SU-DHL-6 (cell line): Measurements from ENCODE around the gene REXO2.

Experiments used
- H2AFZ ChIP-seq: fragments of 200-600 bp; sonication (generic); 2 replicates; pipeline ENCODE4 v1.6.1; 2014; ENCODE audit warnings: low read depth, mild to moderate bottlenecking, moderate library complexity, mixed read lengths, antibody characterized with exemption, low read length; ENCODE audit not compliant: severe bottlenecking
- H3F3A ChIP-seq: fragments of 200-600 bp; shearing (Covaris generic); 2 replicates; pipeline ENCODE4 v1.6.0; 2016; ENCODE audit warnings: antibody characterized with exemption, mild to moderate bottlenecking; ENCODE audit not compliant: insufficient read depth
- H3K27ac ChIP-seq: fragments of 200-600 bp; sonication (generic); 2 replicates; pipeline ENCODE4 v1.5.1; 2016; ENCODE audit warnings: low read depth, mild to moderate bottlenecking, low read length, moderate library complexity, mixed read lengths
- H3K27me3 ChIP-seq: fragments of 200-600 bp; sonication (generic), shearing (Covaris generic); 2 replicates; pipeline ENCODE4 v1.6.0; 2014; ENCODE audit warnings: mild to moderate bottlenecking, low read length
- H3K36me3 ChIP-seq: fragments of 200-600 bp; sonication (generic); 2 replicates; pipeline ENCODE4 v1.6.1; 2014; ENCODE audit warnings: mild to moderate bottlenecking, low read length, mixed read lengths
- H3K4me2 ChIP-seq: fragments of 300-600, 200-600 bp; shearing (Covaris generic), sonication (generic); 2 replicates; pipeline ENCODE4 v1.6.0; 2014; ENCODE audit warnings: low read length, low read depth, mild to moderate bottlenecking; ENCODE audit not compliant: poor library complexity, severe bottlenecking
- H3K4me3 ChIP-seq: fragments of 200-600 bp; sonication (generic); 2 replicates; pipeline ENCODE4 v1.5.1; 2014; ENCODE audit warnings: antibody characterized with exemption, low read length, mild to moderate bottlenecking, mixed read lengths; ENCODE audit not compliant: insufficient read depth, poor library complexity, severe bottlenecking
- H3K79me2 ChIP-seq: fragments of 200-600 bp; sonication (generic); 2 replicates; pipeline ENCODE4 v1.6.1; 2014; ENCODE audit warnings: mild to moderate bottlenecking, low read length, moderate library complexity; ENCODE audit not compliant: insufficient read depth
- H3K9ac ChIP-seq: fragments of 200-600 bp; sonication (generic); 2 replicates; pipeline ENCODE4 v1.7.0; 2014; ENCODE audit warnings: mild to moderate bottlenecking, low read length
- H3K9me2 ChIP-seq: fragments of 200-600 bp; sonication (generic); replicated peaks from 2 replicates; pipeline ENCODE4 v1.6.1; 2014; ENCODE audit warnings: low read length; ENCODE audit not compliant: insufficient read depth
- H3K9me3 ChIP-seq: fragments of 200-600 bp; sonication (generic); 2 replicates; pipeline ENCODE4 v1.6.1; 2014; ENCODE audit warnings: low read length, mixed read lengths; ENCODE audit not compliant: insufficient read depth
- H4K20me1 ChIP-seq: fragments of 200-600 bp; sonication (generic); 2 replicates; pipeline ENCODE4 v1.6.1; 2014; ENCODE audit warnings: low read depth, mild to moderate bottlenecking, antibody characterized with exemption, low read length, moderate library complexity, mixed read lengths
- EZH2phosphoT487 ChIP-seq: fragments of 200-600 bp; sonication (generic), shearing (Covaris generic); conservative IDR thresholded peaks from 2 replicates; pipeline ENCODE4 v1.6.1; 2018; ENCODE audit warnings: mild to moderate bottlenecking, antibody characterized with exemption, low read length, moderate library complexity, mixed read lengths
- TF ChIP-seq, protein P1 (sequence below): fragments of 200-600 bp; sonication (generic); IDR thresholded peaks from one replicate; pipeline ENCODE4 v1.5.1; 2017; ENCODE audit warnings: antibody characterized with exemption, mild to moderate bottlenecking, low read length, moderate library complexity; ENCODE audit not compliant: insufficient read depth, poor library complexity, severe bottlenecking

Gene REXO2

DNA sequence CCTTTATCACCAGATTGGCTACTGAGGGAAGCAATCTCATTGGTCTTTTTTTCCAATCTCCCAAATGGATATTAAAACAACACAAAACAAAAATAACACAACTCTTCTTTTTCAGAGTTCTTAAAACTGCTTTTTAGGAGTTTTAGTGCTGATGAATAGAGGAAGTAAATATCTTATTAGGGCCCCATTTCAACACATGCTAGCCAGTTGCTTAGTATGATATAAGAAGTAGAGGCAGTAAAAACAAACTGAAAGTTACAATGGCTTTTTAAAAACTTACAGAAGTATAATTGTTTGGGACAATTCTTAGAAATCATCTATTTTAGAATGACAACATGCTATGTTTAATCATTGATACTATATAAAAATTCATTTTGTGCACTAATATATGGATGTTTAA, 42.4 kb upstream of the REXO2 start:
- Histone ChIP-seq H4K20me1 (no peaks in the 10 kb centered on the region), H3K4me3 (no peak overlapping the region), H3K27me3 (no peaks in the 10 kb centered on the region), H3K9ac (no peak overlapping the region), H3K36me3 (no peaks in the 10 kb centered on the region), H3K9me2 (no peaks in the 10 kb centered on the region), H3F3A (no peaks in the 10 kb centered on the region), H3K4me2 (no peak overlapping the region), H2AFZ (no peak overlapping the region), H3K9me3 (no peaks in the 10 kb centered on the region), H3K79me2 (peaks cover 29% of the 10 kb centered on the region), H3K27ac (no peak overlapping the region)
- TF ChIP-seq EZH2phosphoT487, result no peak
- TF ChIP-seq, protein P1, sequence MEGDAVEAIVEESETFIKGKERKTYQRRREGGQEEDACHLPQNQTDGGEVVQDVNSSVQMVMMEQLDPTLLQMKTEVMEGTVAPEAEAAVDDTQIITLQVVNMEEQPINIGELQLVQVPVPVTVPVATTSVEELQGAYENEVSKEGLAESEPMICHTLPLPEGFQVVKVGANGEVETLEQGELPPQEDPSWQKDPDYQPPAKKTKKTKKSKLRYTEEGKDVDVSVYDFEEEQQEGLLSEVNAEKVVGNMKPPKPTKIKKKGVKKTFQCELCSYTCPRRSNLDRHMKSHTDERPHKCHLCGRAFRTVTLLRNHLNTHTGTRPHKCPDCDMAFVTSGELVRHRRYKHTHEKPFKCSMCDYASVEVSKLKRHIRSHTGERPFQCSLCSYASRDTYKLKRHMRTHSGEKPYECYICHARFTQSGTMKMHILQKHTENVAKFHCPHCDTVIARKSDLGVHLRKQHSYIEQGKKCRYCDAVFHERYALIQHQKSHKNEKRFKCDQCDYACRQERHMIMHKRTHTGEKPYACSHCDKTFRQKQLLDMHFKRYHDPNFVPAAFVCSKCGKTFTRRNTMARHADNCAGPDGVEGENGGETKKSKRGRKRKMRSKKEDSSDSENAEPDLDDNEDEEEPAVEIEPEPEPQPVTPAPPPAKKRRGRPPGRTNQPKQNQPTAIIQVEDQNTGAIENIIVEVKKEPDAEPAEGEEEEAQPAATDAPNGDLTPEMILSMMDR, result no peak

DNA sequence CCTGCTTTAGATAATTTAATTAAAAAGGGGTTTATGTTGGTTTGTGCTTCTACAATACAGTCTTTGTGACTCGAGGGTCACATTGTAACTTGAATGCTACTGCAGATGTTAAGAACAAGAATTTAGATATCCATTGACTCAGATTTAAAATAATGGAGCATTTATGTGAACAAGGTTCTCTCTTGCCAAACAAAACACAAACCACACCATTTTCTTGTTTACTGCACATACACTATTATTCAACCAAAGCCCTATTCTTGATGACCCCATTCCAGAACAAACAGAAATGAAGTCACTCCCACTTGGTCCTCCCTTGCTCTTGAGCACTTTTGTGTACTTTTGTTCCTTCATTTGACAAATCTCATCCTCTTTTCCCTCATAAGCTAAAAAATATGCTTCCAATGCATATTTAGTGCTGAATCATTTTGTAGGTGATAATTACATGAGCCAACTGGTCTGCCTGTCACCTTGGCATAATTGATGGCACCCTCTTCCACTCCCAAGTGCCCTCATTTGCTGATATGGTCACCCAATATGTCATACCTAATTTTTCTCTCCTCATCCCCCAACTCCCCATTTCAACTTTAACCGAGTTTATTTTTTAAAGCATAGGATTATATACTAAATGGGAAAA, 41.8 kb upstream of the REXO2 start:
- Histone ChIP-seq H3K9ac (no peak overlapping the region), H3K79me2 (peaks cover 34% of the 10 kb centered on the region), H3F3A (no peaks in the 10 kb centered on the region), H3K9me2 (no peaks in the 10 kb centered on the region), H3K36me3 (no peaks in the 10 kb centered on the region), H3K4me2 (no peak overlapping the region), H2AFZ (no peak overlapping the region), H3K27ac (no peak overlapping the region), H3K9me3 (no peaks in the 10 kb centered on the region), H3K4me3 (no peak overlapping the region), H3K27me3 (no peaks in the 10 kb centered on the region), H4K20me1 (no peaks in the 10 kb centered on the region)
- TF ChIP-seq, protein P1, result no peak
- TF ChIP-seq EZH2phosphoT487, result no peak

DNA sequence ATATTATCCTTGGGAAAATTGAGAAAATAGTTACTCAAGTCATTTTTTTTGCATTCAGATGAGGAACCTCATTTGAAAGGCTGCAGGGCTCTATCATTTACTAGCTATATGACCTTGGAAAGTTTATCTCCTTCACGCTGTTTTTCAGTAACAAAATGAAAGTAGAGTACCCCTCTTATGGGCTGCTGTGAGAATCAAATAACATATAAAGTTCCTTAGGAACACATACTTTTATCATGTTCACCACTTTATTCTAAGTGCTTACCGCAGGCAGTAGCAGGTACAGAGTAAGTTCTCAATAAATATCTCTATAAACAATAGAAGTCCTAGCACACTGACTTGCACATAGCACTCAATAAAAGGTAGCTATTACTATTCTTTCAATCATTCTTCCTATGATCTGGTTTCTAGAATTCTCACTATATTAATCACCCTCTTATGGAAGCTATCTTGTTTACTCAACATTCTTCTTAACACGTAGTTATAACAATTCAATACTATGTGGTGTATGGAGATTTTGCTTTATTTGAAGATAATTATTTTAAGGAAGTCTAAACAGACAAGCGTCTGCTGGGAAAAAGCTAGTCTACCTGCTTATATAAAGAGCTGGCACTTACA, 40.9 kb upstream of the REXO2 start:
- Histone ChIP-seq H3K36me3 (peaks cover 9% of the 10 kb centered on the region; the same call in 1 of the 2 replicates), H3K27ac (no peak overlapping the region), H3K4me2 (peak overlapping the region; percentile 91), H3F3A (no peaks in the 10 kb centered on the region), H3K27me3 (no peaks in the 10 kb centered on the region), H4K20me1 (no peaks in the 10 kb centered on the region), H3K79me2 (peaks cover 44% of the 10 kb centered on the region), H3K4me3 (no peak overlapping the region), H3K9ac (no peak overlapping the region), H3K9me3 (no peaks in the 10 kb centered on the region), H2AFZ (no peak overlapping the region), H3K9me2 (no peaks in the 10 kb centered on the region)
- no peak for TF ChIP-seq EZH2phosphoT487
- TF ChIP-seq, protein P1, result no peak
